ENCODE measurements around the gene RER1. TPM values are rescaled to one million over a fixed set of nuclear protein-coding genes. Genes with fewer than 3 reads are reported as not detected.

The RER1 gene
- total RNA-seq, 4 donors from 2014 or later = 51.1 to 60.5 (median 55.4) TPM

- H3K9me3 ChIP-seq = no peaks in the 10 kb centered on the region
- in situ Hi-C loops (cut with MboI; ENCODE audit: low sequenced_read_pairs in 4 of 4) (loop anchor here in 1 of 4 donors (10.0 kb wide), 1 partner anchor 201 kb away; the partner anchor contains the start of gene FAAP20), intact Hi-C loops (cut with DNase I; ENCODE audit: low total_unique reads) (no loop called here)
These were observed 4.4 kb downstream of the RER1 start for GRCh38 chr1:2396059-2396458.

DNA sequence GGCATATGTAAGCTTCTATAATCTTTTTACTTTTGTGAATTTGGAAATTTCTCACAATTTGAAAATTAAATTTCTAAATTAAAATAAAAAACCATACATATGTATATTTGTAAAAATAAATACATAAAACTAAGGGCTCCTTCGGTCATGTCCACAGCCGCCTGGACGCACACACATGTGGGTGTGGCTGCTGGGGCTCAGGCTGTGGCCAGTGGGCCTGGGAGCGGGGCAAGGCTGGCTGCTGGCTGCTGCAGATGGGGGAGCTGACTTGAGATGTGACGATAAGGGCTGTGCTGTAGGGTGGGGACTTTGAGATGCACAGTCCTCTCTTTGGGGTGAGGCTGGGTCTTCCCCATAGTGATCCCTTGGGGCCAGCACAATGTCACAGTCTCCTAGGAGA is 4.8 kb downstream of the RER1 start:
- in situ Hi-C loops (cut with MboI; ENCODE audit: low sequenced_read_pairs in 4 of 4) = loop anchor here in 1 of 4 donors (10.0 kb wide), 1 partner anchor 202 kb away; the partner anchor contains the start of gene FAAP20
- ATAC-seq = no peak
- no peak for TF ChIP-seq POLR2A (IDR thresholded peaks at IDR 0.05)
- TF ChIP-seq, protein P1, sequence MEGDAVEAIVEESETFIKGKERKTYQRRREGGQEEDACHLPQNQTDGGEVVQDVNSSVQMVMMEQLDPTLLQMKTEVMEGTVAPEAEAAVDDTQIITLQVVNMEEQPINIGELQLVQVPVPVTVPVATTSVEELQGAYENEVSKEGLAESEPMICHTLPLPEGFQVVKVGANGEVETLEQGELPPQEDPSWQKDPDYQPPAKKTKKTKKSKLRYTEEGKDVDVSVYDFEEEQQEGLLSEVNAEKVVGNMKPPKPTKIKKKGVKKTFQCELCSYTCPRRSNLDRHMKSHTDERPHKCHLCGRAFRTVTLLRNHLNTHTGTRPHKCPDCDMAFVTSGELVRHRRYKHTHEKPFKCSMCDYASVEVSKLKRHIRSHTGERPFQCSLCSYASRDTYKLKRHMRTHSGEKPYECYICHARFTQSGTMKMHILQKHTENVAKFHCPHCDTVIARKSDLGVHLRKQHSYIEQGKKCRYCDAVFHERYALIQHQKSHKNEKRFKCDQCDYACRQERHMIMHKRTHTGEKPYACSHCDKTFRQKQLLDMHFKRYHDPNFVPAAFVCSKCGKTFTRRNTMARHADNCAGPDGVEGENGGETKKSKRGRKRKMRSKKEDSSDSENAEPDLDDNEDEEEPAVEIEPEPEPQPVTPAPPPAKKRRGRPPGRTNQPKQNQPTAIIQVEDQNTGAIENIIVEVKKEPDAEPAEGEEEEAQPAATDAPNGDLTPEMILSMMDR (IDR thresholded peaks at IDR 0.05 in 4 of 5, conservative IDR thresholded peaks at IDR 0.05 in 1 of 5) = no peak

More at GRCh38 chr1:2396059-2396458, 4.4 kb downstream of the RER1 start:
- Histone ChIP-seq H3K27me3 (no peaks in the 10 kb centered on the region), H3K4me3 (no peak overlapping the region), H3K4me1 (peaks cover 16 to 21% of the 10 kb centered on the region in 2 donors), H3K27ac (no peak overlapping the region), H3K36me3 (peaks cover 0 to 53% of the 10 kb centered on the region in 2 donors)
- DNase-seq = no peak
- no peak for TF ChIP-seq POLR2A (IDR thresholded peaks at IDR 0.05)
- TF ChIP-seq, protein P1 (IDR thresholded peaks at IDR 0.05 in 4 of 5, conservative IDR thresholded peaks at IDR 0.05 in 1 of 5) = no peak
- ATAC-seq = no peak

GRCh38 chr1:2397007-2397679 is 5.5 kb downstream of the RER1 start:
- H3K27me3 ChIP-seq = no peaks in the 10 kb centered on the region
- no peak for ATAC-seq
- H3K9me3 ChIP-seq = no peaks in the 10 kb centered on the region
- in situ Hi-C loops (cut with MboI; ENCODE audit: low sequenced_read_pairs in 4 of 4) = loop anchor here in 1 of 4 donors (10.0 kb wide), 1 partner anchor 202 kb away; the partner anchor contains the start of gene FAAP20
- peaks cover 0 to 61% of the 10 kb centered on the region in 2 donors for H3K36me3 ChIP-seq
- no peak overlapping the region for H3K27ac ChIP-seq
- intact Hi-C loops (cut with DNase I; ENCODE audit: low total_unique reads) = no loop called here
- no peak overlapping the region for H3K4me3 ChIP-seq
- TF ChIP-seq POLR2A (IDR thresholded peaks at IDR 0.05) = no peak
- TF ChIP-seq, protein P1 (IDR thresholded peaks at IDR 0.05 in 4 of 5, conservative IDR thresholded peaks at IDR 0.05 in 1 of 5) = no peak
- peaks cover 16 to 19% of the 10 kb centered on the region in 2 donors for H3K4me1 ChIP-seq
- no peak for DNase-seq

More for the DNA sequence above, 4.8 kb downstream of the RER1 start:
- intact Hi-C loops (cut with DNase I; ENCODE audit: low total_unique reads) = no loop called here
- Histone ChIP-seq H3K4me3 (no peak overlapping the region), H3K4me1 (peaks cover 16 to 20% of the 10 kb centered on the region in 2 donors), H3K36me3 (peaks cover 0 to 54% of the 10 kb centered on the region in 2 donors), H3K27me3 (no peaks in the 10 kb centered on the region), H3K9me3 (no peaks in the 10 kb centered on the region), H3K27ac (no peak overlapping the region)
- DNase-seq = no peak

DNA sequence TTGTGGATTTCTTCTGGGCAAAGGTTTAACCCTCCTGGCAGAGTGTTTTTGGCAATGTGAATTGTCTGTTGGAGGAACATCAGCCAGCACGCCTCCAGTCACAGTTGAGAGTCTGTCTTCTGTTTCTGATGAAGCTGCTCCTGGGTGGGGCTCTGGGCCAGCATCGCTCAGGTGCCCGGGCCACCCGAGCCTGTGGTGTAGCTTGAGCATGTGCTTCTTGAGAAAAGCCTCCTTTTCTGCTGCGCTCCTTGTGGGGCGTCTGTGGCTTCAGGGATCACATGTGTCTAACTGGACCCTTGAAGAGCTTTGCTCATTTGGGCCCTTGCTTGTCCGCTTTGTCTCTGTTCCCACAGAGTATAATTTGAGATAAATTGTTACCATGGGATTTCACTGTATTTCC is 7.2 kb downstream of the RER1 start:
- TF ChIP-seq, protein P1 (IDR thresholded peaks at IDR 0.05 in 4 of 5, conservative IDR thresholded peaks at IDR 0.05 in 1 of 5) = no peak
- in situ Hi-C loops (cut with MboI; ENCODE audit: low sequenced_read_pairs in 4 of 4) = loop anchor here in 1 of 4 donors (10.0 kb wide), 1 partner anchor 204 kb away; the partner anchor contains the start of gene FAAP20
- intact Hi-C loops (cut with DNase I; ENCODE audit: low total_unique reads) = no loop called here
- ATAC-seq (no peak), DNase-seq (no peak)
- Histone ChIP-seq H3K27ac (no peak overlapping the region), H3K4me1 (peaks cover 0 to 6% of the 10 kb centered on the region in 2 donors), H3K36me3 (peaks cover 0 to 78% of the 10 kb centered on the region in 2 donors), H3K27me3 (no peaks in the 10 kb centered on the region), H3K9me3 (no peaks in the 10 kb centered on the region), H3K4me3 (no peak overlapping the region)

All from gastrocnemius medialis (tissue), 4 donors.